HTERT RPE-1 (cell line): ENCODE measurements around the gene MTARC1.

Source experiments
- in situ Hi-C: fragments of 300-500 bp; cut with MboI; formaldehyde crosslinking; loops from 4 replicates; pipeline ENCODE4 v1.14.3; 2020; ENCODE audit warnings: low sequenced_read_pairs

Gene MTARC1

DNA sequence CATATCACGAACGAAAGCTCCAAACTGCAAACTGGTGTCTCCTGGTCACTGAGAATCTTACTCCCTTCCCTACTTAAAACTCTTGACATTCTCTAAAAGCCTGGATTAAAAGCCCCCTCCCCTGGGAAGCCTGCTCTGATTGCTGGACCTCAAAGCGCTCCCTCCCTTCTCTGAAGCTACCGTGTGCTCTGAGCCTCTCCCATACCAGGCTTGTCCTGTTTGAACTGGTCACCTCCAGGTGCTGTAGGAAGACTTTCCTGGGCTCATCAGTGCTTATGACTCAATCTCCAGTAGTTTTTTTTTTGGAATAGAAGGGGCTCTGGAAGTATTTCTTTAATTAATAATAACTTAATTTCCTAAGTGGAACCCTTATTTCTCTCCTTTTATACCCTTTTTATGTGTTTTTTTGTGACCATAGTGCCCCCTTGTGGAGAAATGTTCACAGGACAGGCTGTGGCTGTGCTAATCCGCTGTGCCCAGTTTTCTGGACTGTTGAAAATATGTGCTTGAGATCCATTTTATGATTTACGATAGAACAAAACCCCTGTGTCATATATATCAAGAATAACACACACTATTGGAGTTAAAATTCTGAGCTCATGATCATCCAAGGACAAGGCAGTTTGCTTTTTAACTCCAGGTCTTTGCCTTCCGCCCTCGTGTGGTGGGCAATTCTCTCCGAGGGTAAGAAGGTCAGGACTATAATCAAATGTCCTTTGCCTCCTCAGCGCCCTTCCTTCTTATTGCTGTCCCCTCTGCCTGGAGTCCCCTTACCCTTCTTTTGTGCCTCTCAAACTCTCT is 16.9 kb downstream of the MTARC1 start:
- in situ Hi-C loops = no loop called here

DNA sequence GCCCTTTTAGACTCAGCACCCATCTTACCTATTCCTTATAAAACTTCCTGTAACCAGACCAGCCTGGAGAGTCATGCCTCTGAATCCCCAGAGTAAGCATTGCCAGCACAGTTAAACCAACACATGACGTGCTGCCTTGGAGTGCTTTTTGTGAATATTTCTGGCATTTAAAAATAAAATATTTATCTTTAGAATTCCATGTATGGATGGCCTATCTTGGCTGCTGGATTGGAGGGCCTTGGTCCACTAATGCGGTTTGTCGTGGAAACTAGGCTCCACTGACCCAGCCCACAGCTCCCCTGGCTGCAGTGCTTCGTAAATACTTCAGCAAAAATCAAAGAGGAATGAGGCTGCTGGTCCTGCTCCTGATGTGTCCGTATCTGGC is 17.5 kb downstream of the MTARC1 start:
- in situ Hi-C loops = no loop called here

DNA sequence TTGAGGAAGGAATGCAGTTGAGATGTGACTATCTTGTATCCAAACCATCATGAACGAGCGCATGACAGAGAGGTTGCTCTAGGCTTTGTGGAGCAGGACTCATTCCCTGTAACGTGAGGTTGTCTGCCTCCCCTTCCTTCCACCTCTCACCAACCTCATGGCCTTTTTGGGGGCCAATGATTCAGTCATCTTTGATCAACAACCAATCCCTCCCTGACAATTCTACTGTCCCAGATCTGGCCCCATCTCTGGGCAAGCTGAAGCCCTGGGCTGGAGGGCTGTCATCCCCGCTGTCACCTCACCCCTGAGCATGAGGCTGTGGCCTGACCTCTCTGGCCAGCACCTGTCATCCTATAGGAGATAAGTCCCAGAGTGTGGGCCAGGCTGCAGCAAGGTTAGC is 19.7 kb downstream of the MTARC1 start:
- in situ Hi-C loops = no loop called here

DNA sequence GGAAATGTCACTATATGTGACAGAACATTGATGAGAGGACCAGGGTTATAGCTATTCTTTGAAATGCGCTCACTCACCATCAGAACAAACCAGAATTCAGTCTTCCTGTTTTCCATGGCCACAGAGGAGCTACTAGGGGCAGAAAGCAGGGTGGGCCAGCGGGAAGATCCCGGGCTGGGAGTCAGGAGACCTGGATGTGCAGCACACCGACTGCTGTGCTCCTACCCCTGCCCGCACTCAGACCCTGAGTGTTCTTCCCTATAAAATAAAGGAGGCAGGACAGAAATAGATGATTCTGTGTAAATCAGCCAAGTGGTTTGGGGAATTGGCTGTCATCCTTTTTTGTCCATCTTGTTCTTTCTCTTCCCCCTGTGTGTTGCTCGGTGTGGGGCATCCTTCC is 21.0 kb downstream of the MTARC1 start:
- in situ Hi-C loops = no loop called here

DNA sequence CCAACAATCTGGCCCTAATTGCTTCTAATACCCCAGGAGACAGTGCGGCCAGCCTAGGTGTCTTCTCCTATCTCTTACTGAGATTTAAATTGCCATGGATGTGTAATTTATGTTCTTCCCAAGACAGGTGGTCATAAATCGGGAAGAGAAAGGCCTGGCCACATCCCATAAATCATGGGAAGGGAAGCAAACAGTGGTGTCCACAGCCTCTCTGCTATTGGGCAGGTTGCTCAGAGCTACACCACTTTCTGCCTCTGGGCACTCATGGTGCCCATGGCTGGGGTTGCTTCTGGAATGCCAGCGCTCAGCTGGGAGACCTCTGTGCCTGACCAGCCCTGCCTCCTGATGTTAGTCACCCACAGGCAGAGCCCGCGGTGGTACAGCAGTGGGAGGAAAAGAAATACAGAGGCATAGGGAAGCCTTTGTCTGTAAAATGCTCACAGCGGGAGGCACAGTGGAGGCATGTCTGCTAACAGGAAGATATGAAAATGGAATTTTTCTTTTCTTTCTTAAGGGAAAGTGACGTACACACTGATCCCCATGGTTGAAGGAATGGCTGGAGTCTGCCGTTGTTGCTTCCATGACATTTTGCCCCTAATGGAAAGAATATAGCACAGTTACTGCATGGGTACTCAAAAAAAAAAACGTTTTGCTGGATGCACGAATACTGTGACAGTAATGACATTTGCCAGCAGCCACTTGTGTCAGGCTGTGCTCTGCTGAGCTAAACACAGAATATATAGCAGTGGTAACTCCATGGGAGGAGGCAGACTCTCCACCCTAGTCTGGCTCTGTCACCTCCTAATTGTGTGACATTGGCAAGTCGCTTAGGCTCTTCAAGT is 21.9 kb downstream of the MTARC1 start:
- in situ Hi-C loops = no loop called here

DNA sequence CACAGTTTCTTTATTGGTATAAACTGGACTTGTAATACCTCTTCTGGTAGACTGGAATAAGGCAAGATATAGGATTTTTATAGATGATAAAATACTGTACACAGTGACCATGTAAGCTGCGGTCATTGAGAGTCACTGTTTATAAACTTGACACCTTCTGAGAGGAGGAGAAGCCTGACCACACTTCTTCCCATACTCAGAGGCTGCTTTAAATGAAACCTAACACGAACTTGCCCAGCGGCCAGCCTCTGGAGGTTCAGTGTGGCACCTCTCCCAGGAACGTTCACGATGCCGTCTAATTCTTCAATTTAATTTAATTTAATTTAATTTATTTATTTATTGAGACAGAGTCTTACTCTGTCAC is 22.5 kb downstream of the MTARC1 start:
- in situ Hi-C loops = no loop called here

DNA sequence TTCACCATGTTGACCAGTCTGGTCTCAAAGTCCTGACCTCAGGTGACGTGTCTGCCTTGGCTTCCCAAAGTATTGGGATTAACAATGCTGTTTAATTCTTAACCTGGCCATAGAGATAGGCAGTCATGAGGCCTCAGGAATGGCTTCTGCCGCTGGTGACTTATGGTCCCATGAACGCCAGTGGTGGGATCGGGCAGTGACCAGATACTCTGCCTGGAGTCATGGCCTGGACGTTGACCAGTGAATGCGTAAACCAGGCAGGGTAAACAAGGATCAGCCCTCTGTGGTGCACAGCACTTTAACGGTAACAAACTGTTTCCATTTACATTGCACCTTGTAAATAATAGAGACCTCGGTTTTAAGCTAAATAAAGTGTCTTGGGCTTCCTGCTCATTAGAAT is 23.0 kb downstream of the MTARC1 start:
- in situ Hi-C loops = no loop called here

DNA sequence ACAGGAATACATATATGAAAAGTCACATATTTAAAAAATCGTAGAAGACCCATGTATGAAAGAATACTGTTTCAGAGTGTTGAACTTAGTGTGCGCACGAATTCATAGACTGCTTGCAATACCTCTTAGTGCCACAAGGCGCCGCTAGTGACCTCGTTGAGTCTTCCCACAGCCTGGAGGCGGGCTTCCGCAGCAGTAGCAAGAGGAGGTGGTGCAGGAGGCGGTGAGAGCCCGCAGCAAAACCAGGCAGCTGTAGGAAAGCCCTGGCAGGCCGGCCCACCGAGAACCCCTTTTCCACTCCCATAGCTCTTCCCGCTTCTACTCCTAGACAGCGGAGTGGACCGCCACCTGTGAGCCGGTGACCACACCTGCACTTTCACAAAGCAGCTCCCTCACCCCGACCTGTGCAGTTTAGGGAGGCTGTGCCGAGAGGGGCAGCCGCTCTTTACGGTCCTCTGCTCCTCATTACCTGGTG is 23.5 kb downstream of the MTARC1 start:
- in situ Hi-C loops = no loop called here

DNA sequence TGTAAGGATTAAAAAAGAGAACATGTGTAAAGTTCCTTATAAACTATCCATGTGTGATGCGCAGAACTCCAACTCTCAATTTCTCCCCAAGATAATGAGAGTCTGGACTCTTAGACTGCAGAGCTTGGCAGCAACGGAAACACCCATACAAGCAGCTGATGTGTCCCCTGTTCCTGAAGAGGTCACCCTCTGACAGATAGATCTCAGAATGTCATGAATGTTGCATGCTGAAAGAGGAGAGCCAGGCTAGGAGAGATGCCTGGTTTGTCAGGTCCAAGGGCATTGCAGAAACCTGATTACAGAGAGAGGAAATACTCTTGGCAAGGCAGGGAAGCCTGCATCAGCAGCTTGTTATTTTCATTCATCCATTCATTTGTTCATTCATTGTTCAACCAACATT is 24.2 kb downstream of the MTARC1 start:
- in situ Hi-C loops = no loop called here

DNA sequence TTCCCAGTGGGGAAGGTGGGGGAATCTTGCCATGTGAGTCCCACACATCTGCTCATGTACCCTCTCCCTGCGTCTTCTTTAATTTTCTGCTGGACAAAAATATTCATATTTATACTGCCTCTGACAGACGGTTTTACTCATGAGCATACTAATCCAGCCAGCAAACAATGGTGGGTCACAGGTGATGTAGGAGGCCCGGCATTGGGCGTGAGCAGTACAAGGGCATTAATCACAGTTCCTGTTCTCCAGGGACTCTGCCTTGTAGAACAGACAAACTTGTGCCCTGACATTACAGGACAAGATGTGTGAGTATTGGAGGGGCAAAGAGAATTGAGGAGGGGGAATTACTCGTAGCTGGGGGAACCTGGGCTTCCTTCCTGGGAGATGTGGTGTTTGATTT is 25.0 kb downstream of the MTARC1 start:
- in situ Hi-C loops = no loop called here

DNA sequence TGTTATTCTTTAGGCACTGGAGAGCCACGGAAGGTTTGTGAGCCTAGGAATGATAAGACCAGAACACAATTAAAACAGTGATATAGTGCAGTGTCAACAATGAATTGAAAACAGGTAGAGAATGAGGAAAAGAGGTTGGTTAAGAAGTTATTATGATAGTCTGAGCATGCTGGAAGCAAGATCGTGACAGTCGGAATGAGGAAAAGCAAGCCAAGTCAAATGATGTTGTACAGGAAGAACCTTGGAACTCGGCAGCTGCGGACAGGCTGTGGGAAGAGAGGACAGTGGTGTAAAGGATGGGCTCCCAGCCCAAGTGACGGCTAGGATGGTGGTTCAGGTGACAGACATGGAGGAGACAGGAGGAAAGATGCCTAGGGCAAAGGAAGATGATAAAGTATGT is 25.6 kb downstream of the MTARC1 start:
- in situ Hi-C loops = no loop called here

DNA sequence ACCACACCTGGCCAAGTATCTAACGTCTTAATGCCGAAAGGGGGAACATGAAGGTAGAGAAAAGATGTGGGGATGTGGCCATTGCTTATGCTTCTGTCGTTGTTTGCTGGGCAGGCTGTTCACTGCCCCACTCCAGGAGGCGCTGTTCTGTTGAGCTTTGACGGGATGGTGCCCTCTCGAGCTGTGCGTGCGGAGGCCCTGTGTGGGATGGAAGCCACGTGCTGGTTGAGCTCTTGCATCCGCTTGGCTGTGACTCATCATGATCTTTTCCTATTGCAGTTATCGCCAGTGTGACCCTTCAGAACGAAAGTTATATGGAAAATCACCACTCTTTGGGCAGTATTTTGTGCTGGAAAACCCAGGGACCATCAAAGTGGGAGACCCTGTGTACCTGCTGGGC is 26.3 kb downstream of the MTARC1 start:
- in situ Hi-C loops = no loop called here

DNA sequence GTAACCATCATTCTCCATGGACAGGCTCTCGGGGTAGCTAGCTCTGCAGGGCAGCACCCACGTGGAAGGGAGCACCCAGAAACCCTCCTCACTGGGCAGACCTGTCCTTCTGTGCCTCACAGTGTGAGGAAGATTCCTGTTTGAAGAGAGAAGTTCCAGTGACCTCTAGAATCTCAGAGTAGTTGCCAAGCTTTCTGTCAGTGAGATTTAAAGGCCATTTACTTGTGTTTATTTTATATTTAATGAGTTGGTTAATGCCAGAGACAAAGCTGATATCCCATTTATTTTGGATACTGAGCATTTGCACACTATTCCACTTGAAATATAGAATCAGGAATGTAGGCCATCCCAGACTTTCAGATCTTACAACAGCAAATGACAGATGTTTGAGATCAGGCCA is 28.7 kb downstream of the MTARC1 start:
- in situ Hi-C loops = no loop called here

DNA sequence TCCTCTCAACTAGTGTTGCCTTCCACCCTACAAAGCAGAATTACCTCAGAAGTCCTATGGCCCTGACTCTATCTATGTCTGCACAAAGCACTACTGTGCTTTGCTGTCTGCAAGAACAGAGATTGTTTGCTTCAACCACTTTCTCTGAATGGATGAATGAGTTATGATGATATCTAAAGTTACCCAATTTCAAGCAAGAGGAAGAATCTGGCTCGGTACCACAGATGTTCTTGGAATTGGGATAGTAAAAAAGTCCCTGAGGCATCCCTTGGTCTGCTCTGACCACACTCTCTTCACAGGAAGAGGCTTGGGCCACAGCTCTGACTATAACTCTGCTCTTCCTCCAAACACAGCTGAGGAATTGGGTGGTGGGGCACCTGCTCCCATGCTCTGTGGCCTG is 31.2 kb downstream of the MTARC1 start:
- in situ Hi-C loops = no loop called here

DNA sequence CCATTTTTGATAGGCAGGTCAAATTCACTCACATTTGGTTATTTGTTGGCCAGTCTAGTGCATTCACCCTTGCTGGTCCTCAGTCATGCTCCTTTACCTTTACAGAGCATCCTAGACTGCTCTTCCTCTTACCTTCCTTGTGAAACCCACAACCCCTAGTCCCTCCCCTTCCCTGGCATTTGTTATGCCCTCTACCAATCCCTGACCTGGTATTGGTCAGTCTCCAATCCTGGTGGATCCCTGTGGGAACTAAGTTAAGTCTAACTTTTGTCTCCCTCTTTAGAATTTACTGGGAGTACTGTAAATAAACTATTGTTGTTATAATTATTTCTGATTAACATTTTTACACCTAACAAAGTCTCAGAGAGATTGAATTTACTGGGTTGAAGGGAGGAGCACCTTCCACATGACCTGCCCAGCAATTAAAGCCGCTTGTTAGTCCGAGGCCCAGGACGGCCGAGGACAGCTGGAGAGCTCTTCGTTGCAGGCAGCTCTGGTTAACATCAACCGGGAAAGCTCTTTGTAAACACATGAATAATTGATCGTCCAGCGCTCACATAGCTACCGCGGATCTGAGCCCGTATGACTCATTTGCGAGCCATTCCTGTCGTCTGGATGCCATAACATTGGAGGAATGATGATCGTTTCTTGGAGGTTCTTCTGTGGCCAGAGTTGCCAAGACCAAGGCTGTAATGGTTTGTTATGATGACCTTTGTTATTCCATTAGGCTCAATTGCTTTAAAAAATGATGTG is 31.9 kb downstream of the MTARC1 start:
- in situ Hi-C loops = no loop called here

DNA sequence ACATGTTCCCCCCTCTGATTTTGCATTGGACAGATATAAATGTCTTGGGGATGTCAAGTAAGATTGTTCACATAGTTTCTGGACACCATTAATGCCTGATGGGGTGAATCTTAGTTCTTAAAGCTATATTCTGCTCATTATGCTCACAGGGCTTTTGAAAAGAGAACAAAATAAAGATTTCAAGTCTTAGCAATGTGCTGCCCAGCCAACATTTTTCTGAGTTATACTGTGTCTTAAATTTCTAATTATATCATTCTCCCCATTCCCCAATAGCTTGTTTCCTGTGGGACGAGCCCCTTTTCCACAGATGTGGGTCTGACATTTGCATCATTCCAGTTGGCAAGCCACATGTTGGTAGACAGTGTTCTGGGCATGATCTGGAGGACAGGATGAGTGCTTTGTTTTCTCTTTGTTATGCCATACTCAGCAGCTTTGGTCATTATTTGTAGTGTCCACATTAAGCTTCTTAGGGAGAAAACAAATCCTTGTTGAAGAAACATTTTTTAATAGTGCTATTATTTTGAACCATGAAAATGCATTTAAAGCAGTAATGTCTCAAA is 32.8 kb downstream of the MTARC1 start:
- in situ Hi-C loops = no loop called here

DNA sequence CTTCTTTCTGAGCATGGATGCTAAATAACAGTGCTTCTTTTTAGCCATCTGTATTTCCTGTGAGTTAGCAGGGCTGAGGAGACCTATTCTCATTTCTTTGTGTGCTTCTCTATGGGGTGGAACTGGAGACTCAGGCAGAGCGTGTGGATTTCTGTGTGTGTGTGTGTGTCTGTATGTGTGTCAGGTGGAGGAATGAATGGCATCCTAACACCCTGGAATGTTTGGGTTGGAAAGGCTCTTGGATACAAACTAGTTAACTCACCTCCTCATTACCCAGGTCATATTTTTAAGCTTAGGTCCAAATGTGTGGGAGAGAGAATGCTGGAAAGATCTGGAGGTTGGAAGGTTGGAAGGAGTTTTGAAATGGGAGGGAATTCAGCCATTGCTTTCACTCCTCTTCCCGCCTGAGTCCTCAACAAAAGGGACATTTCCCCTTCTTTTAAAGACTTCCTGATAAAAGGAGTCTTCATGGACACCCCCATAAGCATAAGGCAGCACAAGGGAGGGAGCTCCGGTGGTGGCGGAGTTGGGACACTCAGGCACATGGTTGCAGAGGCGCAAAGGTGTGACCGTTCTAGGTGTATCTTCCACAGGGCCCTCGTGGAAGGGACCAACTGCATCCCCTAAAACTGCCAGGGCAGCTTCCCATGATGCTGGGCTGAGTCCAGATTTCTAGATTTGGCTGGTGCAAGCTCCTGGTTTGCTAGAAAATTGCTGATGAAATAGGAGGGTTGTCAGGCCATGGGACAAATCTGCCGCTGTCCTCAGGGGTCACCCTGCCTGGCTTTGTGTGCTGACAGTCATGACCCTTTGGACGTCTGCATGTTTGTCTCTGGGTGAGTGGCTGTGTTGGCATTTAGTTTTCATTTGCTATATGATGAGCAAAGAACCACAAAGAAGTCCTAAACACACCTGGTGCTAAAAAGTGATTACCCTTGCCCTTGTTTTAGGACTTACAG is 37.6 kb downstream of the MTARC1 start:
- in situ Hi-C loops = no loop called here

DNA sequence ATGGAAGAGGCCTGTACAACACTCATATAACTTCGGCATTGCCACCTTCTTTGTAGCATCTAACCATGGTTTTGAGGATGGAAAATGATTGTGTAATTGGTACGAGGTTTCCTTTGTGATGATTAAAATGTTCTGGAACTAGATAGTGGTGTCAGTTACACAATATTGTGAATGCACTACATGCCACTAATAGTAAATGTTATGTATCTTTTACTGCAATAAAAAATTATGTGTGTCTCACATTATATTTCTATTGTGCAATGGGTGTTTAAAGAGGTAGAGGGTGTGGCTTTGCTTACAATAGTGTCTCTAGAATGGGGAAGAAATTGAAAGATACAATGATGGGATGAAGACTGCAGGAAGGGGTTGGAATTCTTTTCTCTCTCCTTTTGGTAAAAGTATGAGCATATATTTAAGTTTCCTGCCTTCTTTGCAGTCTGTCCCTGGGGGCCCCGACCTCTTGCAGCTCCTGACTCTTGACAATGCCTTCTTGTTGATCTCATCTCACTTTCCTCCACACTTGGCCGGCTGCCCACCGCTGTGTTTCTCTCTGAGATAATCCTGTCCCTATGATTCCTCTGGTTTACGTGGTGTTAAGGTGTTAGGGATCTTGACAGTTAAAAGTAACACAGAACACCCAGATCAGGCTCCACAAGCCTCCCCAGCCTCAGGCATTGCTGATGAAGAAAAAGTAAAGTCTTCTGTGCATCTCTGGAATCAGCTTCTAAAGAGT is 39.3 kb downstream of the MTARC1 start:
- in situ Hi-C loops = no loop called here

DNA sequence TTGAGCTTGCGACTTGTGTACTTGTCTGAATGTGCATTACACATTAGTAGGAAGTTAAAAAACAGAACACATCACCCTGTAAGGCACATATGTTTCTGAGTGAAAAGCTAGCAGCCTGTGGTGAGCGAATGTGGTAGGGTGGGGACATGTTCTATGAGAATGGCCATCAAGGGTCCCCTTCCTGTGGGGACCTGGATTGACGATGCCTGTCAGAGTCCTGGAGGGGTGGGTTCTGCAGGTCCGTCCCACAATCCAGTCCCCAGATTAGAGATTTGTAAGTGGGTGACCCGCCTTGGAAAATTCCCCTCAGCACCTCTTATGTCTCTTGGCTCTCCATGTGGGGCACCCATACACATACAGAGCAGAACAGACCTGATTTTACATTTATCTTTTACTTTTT is 40.0 kb downstream of the MTARC1 start:
- in situ Hi-C loops = no loop called here
